ENCODE data around the gene MCM3. TPM values are rescaled to one million over a fixed set of nuclear protein-coding genes. Genes with fewer than 3 reads are reported as not detected.

The MCM3 gene
- polyA plus RNA-seq, 1 donor, result 55.9 TPM

DNA sequence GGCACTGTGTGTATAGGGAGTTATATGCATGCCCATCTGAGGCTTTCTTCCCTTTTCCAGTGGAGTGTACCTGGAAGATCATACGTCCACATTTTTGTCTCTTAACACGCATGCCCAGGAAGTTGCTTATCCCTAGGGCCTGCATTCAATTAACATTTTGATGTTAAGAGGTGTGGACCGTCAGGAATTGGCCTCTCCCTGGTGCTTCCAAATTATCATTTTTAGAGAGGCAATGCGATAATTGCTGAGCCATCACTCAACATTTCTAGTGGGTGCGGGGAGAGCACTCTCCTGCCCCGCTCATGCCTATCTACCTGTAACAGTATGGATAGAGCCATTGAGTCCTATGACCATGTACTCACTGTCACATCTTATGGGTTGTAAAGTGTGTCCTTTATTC, 39.6 kb upstream of the MCM3 start:
- H3K27me3 ChIP-seq (ENCODE audit: control insufficient read depth, insufficient read depth, low read length), result no peaks in the 10 kb centered on the region
- H3K9me3 ChIP-seq (ENCODE audit: control insufficient read depth, low read depth, low read length), result no peaks in the 10 kb centered on the region
- H3K27ac ChIP-seq (ENCODE audit: low read length), result no peak overlapping the region
- peaks cover 45% of the 10 kb centered on the region for H3K4me1 ChIP-seq (ENCODE audit: control insufficient read depth, insufficient read depth, low read length)
- H3K4me3 ChIP-seq (ENCODE audit: low read length), result no peak overlapping the region
- H3K36me3 ChIP-seq (ENCODE audit: control insufficient read depth, insufficient read depth, low read length), result no peaks in the 10 kb centered on the region
- DNase-seq, result no peak
- WGBS (ENCODE audit: insufficient coverage, low lambda C conversion rate), result 100% methylated on average over 1 of the region's 6 CpGs

DNA sequence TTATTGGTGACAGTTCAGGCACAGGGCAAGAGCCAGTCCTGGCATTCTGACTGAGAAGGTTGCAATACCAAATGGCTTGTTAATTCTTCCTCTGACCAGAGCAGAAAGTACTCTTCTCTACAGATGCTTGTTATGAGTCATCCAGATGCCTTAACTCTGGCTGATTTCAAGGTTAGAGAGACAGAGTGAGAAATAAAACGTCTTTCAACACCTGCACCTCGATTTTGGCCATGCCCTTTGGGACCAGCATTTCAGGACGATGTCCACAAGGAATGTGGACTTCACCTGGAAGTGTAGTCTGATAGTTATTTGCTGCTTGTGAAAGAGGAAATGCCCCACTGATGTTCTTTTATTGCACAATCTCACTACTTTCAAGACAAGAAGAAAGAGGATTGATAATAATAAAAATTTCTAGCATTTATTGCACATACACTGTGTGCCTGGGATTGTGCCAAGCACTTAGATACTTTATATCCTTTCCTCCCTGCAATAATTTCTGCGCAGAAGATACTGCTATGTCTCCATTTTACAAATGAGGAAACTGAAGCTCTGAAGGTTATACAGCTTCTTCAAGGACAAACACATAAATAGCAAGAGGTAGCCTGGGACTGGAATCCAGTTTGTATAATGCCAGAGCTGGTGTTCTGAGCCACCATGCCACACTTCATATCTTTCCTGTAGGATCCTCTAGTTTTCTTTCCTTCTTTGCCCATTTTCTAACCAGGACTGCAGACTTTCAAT, 33.5 kb upstream of the MCM3 start:
- Histone ChIP-seq H3K9me3 (ENCODE audit: control insufficient read depth, low read depth, low read length) (no peaks in the 10 kb centered on the region), H3K4me1 (ENCODE audit: control insufficient read depth, insufficient read depth, low read length) (peaks cover 24% of the 10 kb centered on the region), H3K27ac (ENCODE audit: low read length) (peak overlapping the region; percentile 62), H3K36me3 (ENCODE audit: control insufficient read depth, insufficient read depth, low read length) (no peaks in the 10 kb centered on the region), H3K4me3 (ENCODE audit: low read length) (no peak overlapping the region), H3K27me3 (ENCODE audit: control insufficient read depth, insufficient read depth, low read length) (no peaks in the 10 kb centered on the region)
- peak; percentile 67 to 83 for DNase-seq
- 83% methylated on average over 1 of the region's 4 CpGs for WGBS (ENCODE audit: insufficient coverage, low lambda C conversion rate)

DNA sequence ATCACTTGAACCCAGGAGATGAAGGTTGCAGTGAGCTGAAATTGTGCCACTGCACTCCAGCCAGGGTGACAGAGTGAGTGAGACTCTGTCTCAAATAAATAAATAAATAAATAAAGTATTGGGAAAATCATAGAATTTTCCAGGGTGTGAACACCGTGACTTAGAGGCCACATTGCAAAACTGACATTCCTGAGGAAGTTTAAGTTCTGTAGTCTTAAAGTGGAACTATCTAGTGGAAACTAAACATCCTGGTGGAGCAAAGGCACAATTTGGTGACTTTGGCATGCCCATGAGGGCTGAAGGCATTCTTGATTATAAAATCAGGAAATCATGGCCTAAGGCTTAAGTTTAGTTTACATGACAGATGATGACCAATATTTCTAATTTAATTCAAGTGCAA, 32.7 kb upstream of the MCM3 start:
- no peaks in the 10 kb centered on the region for H3K36me3 ChIP-seq (ENCODE audit: control insufficient read depth, insufficient read depth, low read length)
- no peaks in the 10 kb centered on the region for H3K9me3 ChIP-seq (ENCODE audit: control insufficient read depth, low read depth, low read length)
- H3K4me1 ChIP-seq (ENCODE audit: control insufficient read depth, insufficient read depth, low read length), result peaks cover 24% of the 10 kb centered on the region
- H3K27ac ChIP-seq (ENCODE audit: low read length), result peak overlapping the region; percentile 62
- no peaks in the 10 kb centered on the region for H3K27me3 ChIP-seq (ENCODE audit: control insufficient read depth, insufficient read depth, low read length)
- DNase-seq, result no peak
- whole genome bisulfite sequencing (ENCODE audit: insufficient coverage, low lambda C conversion rate), result 80% methylated on average over 1 of the region's 1 CpG
- H3K4me3 ChIP-seq (ENCODE audit: low read length), result no peak overlapping the region

DNA sequence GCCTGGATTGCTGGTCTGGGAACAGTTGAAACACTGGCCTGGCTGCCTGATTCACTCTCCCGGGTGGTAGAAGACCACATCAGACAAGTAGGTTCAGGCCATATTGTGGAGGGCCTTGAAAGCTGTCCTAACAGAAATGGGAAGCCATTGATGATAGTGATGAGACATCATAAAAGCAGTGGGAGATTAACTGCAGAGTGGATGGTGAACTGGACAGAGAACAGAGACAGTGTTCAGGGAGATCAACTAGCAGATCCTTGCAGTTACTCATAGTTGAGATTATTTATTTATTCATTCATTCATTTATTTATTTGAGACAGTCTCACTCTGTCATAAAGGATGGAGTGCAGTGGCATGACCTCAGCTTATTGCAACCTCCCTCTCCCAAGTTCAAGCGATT, 30.2 kb upstream of the MCM3 start:
- no peaks in the 10 kb centered on the region for H3K36me3 ChIP-seq (ENCODE audit: control insufficient read depth, insufficient read depth, low read length)
- WGBS (ENCODE audit: insufficient coverage, low lambda C conversion rate), result no CpG with 5 or more reads among the region's 2 CpGs
- H3K27ac ChIP-seq (ENCODE audit: low read length), result no peak overlapping the region
- no peaks in the 10 kb centered on the region for H3K27me3 ChIP-seq (ENCODE audit: control insufficient read depth, insufficient read depth, low read length)
- peaks cover 19% of the 10 kb centered on the region for H3K4me1 ChIP-seq (ENCODE audit: control insufficient read depth, insufficient read depth, low read length)
- no peak overlapping the region for H3K4me3 ChIP-seq (ENCODE audit: low read length)
- no peaks in the 10 kb centered on the region for H3K9me3 ChIP-seq (ENCODE audit: control insufficient read depth, low read depth, low read length)
- DNase-seq, result no peak

DNA sequence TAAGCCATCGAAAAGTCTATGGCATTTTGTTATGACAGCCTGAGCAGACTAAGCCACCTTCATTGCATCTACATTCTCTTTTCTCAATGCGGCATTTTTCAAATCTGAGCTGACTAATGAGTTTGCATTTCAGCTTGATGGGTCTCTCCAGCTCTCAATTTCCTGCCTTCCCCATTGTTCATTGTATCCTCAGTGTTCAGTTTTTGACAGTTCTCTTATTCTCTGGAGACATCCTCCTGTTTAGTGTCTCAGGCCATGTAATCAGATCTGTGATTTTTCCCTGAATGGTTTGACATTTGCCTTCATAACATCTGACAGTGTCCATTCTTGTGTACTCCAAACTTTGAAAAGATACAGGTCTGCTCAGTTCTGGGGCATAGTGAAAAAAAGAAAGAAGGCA, 27.9 kb upstream of the MCM3 start:
- WGBS (ENCODE audit: insufficient coverage, low lambda C conversion rate), result no CpG with 5 or more reads among the region's 2 CpGs

DNA sequence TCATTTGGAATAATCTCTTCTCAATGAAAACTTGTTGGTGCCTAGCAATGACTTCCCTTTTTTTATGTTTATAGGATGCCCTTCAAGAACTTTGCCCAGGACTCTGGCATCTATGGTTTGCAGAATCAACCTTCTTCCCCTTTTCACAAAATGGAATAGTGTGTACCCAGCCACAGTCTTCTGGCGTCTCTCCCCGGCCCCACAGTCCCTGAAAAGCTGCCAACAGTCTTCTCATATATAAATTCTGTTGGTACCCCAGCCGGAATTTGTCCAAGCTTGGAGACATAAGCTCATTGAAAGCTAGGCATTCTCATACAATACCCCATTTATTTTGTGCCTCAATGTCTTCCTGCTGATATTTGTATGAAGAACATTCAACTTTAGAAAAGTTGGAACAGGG, 26.4 kb upstream of the MCM3 start:
- Histone ChIP-seq H3K27me3 (ENCODE audit: control insufficient read depth, insufficient read depth, low read length) (no peaks in the 10 kb centered on the region), H3K4me3 (ENCODE audit: low read length) (no peak overlapping the region), H3K4me1 (ENCODE audit: control insufficient read depth, insufficient read depth, low read length) (peaks cover 15% of the 10 kb centered on the region), H3K36me3 (ENCODE audit: control insufficient read depth, insufficient read depth, low read length) (no peaks in the 10 kb centered on the region), H3K27ac (ENCODE audit: low read length) (no peak overlapping the region), H3K9me3 (ENCODE audit: control insufficient read depth, low read depth, low read length) (no peaks in the 10 kb centered on the region)
- no peak for DNase-seq
- WGBS (ENCODE audit: insufficient coverage, low lambda C conversion rate), result 80% methylated on average over 1 of the region's 3 CpGs

More for the DNA sequence above, 27.9 kb upstream of the MCM3 start:
- Histone ChIP-seq H3K4me3 (ENCODE audit: low read length) (no peak overlapping the region), H3K27me3 (ENCODE audit: control insufficient read depth, insufficient read depth, low read length) (no peaks in the 10 kb centered on the region), H3K4me1 (ENCODE audit: control insufficient read depth, insufficient read depth, low read length) (peaks cover 7% of the 10 kb centered on the region), H3K36me3 (ENCODE audit: control insufficient read depth, insufficient read depth, low read length) (no peaks in the 10 kb centered on the region), H3K27ac (ENCODE audit: low read length) (no peak overlapping the region), H3K9me3 (ENCODE audit: control insufficient read depth, low read depth, low read length) (no peaks in the 10 kb centered on the region)
- DNase-seq, result no peak

DNA sequence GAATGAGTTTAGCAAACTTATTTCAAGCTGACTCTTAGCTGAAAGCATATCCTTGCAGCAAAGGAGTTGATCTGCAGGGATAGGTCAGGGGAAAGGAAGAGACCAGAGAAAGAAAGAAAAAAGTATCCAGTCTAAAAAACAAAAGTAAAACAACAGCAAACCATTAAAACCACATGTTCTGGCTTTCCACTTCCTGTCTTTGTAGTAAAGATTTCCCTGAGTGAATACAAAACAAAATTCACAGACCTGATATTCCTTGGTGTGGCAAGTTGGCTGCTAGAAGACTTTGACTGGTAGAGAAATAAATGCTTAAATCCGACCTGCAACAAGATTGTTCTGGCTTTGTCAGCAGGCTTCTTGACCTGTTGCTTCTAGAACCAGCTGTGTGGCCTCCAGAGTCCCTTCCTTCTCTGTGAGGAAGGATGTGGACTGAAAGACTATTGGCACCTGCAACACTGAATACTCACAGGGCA, 23.4 kb upstream of the MCM3 start:
- WGBS (ENCODE audit: insufficient coverage, low lambda C conversion rate), result no CpG with 5 or more reads among the region's 1 CpG
- peak overlapping the region; percentile 60 for H3K27ac ChIP-seq (ENCODE audit: low read length)
- peaks cover 42% of the 10 kb centered on the region for H3K4me1 ChIP-seq (ENCODE audit: control insufficient read depth, insufficient read depth, low read length)
- no peaks in the 10 kb centered on the region for H3K36me3 ChIP-seq (ENCODE audit: control insufficient read depth, insufficient read depth, low read length)
- no peak for DNase-seq
- H3K4me3 ChIP-seq (ENCODE audit: low read length), result no peak overlapping the region
- no peaks in the 10 kb centered on the region for H3K9me3 ChIP-seq (ENCODE audit: control insufficient read depth, low read depth, low read length)
- no peaks in the 10 kb centered on the region for H3K27me3 ChIP-seq (ENCODE audit: control insufficient read depth, insufficient read depth, low read length)

DNA sequence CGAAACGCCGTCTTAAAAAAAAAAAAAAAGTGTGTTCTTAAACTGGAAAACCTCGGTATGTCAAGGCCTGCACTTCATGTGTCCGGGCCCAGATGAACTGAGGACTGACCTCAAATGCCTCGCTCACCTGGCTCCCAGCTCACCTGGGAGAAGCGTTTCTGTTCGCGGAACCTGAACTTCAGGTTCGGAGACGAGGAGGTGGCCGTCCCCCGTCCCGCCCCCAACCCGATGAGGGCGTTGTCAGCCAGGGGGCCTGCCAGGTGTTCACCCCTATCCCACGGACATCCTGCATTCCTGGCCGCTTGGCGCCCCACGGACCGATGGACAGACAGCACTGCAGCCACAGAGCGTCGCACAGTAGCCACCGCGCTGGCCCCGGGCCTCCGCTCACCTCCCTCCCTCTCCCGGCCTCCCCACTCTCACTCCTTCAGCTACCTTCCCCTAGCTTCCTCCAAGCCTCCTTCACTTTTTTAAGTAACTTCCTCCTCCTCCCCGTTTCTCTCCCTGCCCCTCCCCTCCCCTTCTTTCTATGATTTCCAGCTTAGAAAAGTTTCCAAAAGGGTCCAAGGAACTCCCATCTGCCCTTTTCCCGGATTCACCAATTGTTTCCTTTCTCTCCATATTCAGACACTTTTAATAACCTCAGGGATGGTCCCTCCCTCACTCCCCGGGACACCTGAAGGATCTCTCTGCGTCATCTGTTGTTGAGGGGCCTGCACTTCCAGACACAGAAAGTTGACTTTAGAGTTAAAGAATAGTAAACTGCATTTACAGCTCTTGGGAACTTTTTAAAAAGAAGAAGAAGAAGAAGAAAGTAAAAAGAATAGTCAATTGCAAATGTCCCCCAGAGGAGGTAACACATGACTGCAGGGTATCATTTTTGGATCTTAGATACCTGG, 22.7 kb upstream of the MCM3 start:
- H3K4me3 ChIP-seq (ENCODE audit: low read length), result peak overlapping the region; percentile 19
- peak in 1 of 2 donors; percentile 52 for DNase-seq
- H3K36me3 ChIP-seq (ENCODE audit: control insufficient read depth, insufficient read depth, low read length), result no peaks in the 10 kb centered on the region
- no peaks in the 10 kb centered on the region for H3K27me3 ChIP-seq (ENCODE audit: control insufficient read depth, insufficient read depth, low read length)
- WGBS (ENCODE audit: insufficient coverage, low lambda C conversion rate), result 43% methylated on average over 3 of the region's 32 CpGs
- H3K9me3 ChIP-seq (ENCODE audit: control insufficient read depth, low read depth, low read length), result no peaks in the 10 kb centered on the region
- H3K27ac ChIP-seq (ENCODE audit: low read length), result peak overlapping the region; percentile 60
- H3K4me1 ChIP-seq (ENCODE audit: control insufficient read depth, insufficient read depth, low read length), result peaks cover 45% of the 10 kb centered on the region

DNA sequence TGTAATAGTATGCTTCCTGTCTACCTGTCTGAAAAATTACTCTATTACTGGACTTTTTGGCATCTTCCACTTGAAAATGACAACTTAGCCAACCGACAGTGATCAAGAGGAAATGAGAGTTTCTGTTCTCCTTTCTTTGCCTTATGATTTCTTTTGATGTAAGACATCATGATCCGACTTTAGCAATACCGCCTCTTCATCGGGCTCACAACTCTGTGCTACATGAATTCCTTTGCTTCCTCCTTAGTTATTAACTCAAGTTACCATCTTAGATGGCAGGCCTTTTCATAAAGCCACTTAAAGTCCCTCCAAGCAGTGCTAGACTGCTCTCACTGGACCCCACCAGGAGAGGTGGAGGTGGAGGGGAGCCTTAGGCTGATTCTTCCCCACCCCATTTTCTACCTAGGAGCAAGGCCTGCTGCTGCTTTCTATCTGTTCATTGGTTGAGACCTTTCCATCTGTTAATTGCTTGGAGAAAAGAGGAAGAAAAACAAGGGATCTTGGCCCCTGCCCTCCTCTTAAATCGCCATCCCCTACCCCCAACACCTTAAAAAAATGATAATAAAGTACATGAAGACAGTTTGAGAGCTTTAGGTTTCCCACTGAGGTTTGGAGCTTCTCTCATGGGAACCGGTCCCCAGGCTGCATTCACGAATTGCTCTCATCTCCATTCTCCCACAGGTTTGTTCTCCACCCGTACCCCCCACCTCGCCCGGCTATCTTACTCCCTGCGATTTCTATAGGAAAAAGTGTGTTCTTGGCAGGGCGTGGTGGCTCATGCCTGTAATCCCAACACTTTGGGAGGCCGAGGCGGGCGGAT, 21.6 kb upstream of the MCM3 start:
- WGBS (ENCODE audit: insufficient coverage, low lambda C conversion rate), result 94% methylated on average over 5 of the region's 15 CpGs
- Histone ChIP-seq H3K4me1 (ENCODE audit: control insufficient read depth, insufficient read depth, low read length) (peaks cover 45% of the 10 kb centered on the region), H3K27ac (ENCODE audit: low read length) (peak overlapping the region; percentile 69)

DNA sequence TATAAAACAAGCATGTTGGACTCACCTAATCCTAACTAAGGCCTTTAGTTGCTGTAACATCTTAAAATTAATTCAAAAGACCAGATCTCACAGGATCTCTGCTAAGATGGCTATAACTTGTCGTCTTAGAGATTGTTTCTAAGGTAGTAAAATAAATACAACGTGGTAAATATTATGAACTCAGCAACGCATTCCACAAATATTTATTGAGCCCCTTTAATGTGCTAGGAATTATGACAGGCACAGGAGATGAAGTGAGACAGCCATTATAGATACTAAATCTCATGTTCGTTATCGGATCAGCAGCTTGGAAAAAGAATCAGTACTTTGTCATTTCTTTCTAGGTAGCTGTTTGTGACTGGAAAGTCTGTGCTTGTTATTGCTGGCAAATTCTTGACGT, 20.9 kb upstream of the MCM3 start:
- Histone ChIP-seq H3K9me3 (ENCODE audit: control insufficient read depth, low read depth, low read length) (no peaks in the 10 kb centered on the region), H3K4me1 (ENCODE audit: control insufficient read depth, insufficient read depth, low read length) (peaks cover 45% of the 10 kb centered on the region), H3K27ac (ENCODE audit: low read length) (peak overlapping the region; percentile 69), H3K4me3 (ENCODE audit: low read length) (no peak overlapping the region), H3K36me3 (ENCODE audit: control insufficient read depth, insufficient read depth, low read length) (no peaks in the 10 kb centered on the region), H3K27me3 (ENCODE audit: control insufficient read depth, insufficient read depth, low read length) (no peaks in the 10 kb centered on the region)
- no CpG with 5 or more reads among the region's 6 CpGs for WGBS (ENCODE audit: insufficient coverage, low lambda C conversion rate)
- peak in 1 of 2 donors; percentile 54 for DNase-seq

More for the DNA sequence above, 21.6 kb upstream of the MCM3 start:
- H3K4me3 ChIP-seq (ENCODE audit: low read length), result no peak overlapping the region
- no peaks in the 10 kb centered on the region for H3K9me3 ChIP-seq (ENCODE audit: control insufficient read depth, low read depth, low read length)
- H3K36me3 ChIP-seq (ENCODE audit: control insufficient read depth, insufficient read depth, low read length), result no peaks in the 10 kb centered on the region
- H3K27me3 ChIP-seq (ENCODE audit: control insufficient read depth, insufficient read depth, low read length), result no peaks in the 10 kb centered on the region
- DNase-seq, result no peak

Measured in large intestine (tissue), 3 donors.